ENCODE results near the gene FER. TPM values are rescaled to one million over a fixed set of nuclear protein-coding genes. Genes with fewer than 3 reads are reported as not detected.
"Not testable (repeated sequence)": the region's sequence is repeated elsewhere in the genome, so short reads cannot be mapped to it uniquely, and the experiment has no call there.

The FER gene
- 10 to 100 TPM; 10.5 to 22.3 (median 18.9) TPM for polyA plus RNA-seq (ENCODE audit: insufficient read depth in 1 of 5, insufficient read length in 5 of 5, low replicate concordance in 1 of 5)
- long read RNA-seq, donor 1, result 0 reads
- long read RNA-seq, donor 2, result 0 reads
- long read RNA-seq, donor 3, partial matches to known transcripts, result 0 of 1 reads
- long read RNA-seq, donor 3, other reads (novel, unspliced or antisense), result 0 of 1 reads
- long read RNA-seq, donor 4, result 0 reads
- long read RNA-seq, donor 5, result 0 reads
- long read RNA-seq, donor 6, result 0 reads
- long read RNA-seq, donor 7, partial matches to known transcripts, result 0 of 1 reads
- long read RNA-seq, donor 7, other reads (novel, unspliced or antisense), result 0 of 1 reads
- long read RNA-seq, donor 8, result 0 reads

DNA sequence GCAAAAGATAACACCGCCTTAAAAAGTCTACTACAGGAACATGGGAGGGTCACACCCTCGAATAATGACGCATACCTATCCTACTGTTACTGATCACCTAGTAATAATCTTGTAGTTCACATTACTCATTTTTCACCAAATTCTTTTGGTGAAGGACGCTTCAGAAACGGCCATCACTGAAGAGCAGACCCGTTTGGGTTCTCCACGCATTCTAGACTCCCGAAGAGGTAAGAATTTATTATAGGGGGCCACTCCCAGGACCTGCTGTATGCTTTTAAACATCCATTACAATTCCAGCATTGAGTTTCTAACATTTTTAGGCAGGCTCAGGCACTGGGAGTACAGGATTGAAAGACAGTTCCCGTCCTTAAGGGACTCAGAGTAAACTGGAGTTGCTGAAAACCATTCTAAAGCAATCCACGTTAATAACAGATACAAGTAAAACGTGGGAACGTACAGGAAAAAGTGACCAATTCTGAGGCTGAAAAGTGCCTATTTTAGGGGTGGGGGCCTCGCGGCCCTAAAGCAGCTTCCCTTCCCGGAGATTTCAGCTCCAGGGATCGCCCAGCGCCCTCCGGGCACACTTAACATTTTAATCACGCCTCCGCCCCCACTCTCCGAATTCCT lies at the start of gene FER:
TSS of gene FER (plus strand) at position 124 of the 627 bp plus-strand sequence. CDS start 50,286 bp downstream, outside the sequence.
- peak in 1 of 2 donors; percentile 59 for DNase-seq

DNA sequence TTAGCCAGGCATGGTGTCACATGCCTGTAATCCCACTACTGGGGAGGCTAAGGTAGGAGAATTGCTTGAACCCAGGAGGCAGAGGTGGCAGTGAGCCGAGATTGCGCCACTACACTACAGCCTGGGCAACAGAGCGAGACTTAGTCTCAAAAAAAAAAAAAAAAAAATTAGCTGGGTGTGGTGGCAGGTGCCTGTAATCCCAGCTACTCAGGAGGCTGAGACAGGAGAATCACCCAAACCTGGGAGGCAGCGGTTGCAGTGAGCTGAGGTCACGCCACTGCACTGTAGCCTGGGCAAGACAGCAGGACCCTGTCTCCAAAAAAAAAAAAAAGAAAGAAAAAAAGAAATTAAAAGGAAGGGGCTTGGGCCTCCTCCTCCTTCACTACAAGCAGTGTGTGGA lies 47.3 kb upstream of the FER start:
- DNase-seq, result not testable (repeated sequence)

DNA sequence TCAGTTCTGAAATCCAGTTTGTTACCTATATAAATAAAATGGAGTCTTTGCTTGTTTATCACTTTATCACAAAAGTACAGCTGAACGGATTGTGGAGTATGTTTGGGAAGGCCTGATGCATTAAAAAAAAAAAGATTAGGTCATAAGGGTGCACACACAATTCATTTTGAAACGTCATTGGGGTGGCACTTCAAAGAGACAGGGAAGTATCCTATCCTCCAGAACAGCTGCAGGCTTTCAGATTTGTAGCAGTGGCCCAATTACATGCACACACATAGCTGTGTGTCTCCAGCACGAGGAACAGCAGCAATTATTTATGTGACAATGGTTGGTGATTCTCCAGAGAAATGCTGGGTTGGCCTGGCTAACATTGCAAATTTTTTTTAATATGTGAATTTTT lies 46.8 kb upstream of the FER start:
- no peak for DNase-seq

DNA sequence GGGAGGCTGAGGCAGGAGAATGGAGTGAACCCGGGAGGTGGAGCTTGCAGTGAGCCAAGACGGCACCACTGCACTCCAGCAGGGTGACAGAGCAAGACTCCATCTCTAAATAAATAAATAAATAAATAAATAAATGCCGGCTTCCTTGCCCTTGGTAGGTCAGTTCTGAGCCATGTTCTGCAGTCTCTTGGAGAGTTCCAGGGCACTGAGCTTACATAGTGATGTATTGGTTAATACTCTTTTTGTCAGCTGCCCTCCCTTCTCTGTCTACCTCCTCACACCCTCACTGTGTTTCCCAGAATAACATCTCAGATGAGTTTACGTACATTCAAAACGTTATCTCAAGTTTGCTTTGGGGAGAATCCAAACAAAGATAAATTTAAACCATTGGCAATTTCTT lies 45.2 kb upstream of the FER start:
- no peak for DNase-seq

- DNase-seq, result no peak
Observed at GRCh38 chr5:108703313-108703712, 44.4 kb upstream of the FER start.

- no peak for DNase-seq
Observed at GRCh38 chr5:108707141-108707540, 40.6 kb upstream of the FER start.

DNA sequence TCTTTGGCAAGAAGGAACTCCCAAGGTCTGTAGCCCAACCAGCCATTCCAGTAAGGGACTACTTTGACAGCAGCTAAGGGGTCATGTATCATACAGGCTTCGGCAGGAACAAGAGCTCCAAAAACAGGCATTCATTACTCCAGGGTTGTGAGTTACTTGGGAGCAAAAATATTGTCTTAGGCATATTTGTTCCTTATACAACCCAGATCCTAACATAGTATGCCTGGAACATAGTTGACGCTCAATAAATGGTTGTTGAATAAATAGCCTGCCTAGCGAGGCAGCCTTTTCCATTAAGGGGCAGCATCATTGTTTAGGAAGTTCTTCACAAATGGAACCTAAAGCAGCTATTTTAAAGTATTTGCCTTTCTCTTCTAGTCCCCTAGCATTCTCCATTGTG lies 35.8 kb upstream of the FER start:
- DNase-seq, result no peak

GRCh38 chr5:108715408-108715807 lies 32.3 kb upstream of the FER start:
- DNase-seq, result no peak

GRCh38 chr5:108720391-108720790 lies 27.3 kb upstream of the FER start:
- DNase-seq, result no peak

GRCh38 chr5:108726446-108727235 lies 21.1 kb upstream of the FER start:
- DNase-seq, result no peak

DNA sequence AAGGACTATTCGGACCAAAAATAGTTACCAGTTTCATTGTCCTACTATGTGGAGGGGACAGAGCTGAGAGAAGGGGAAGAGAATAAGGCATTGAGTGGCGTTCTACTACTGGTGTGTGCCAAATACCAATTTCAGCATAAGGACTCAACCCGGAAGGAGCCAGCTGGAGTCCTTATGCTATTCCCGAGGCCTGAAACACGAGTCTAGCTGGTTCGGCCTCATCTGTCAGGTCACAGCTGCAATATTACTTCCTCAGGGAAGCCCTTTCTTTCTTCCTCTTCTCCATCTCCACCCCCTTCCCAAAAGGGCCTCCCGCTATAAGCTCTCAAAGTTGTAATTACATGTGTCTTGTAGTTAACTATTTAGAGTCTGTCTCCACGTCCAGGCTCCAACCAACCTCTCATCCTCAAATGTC lies 20.5 kb upstream of the FER start:
- peak; percentile 78 for DNase-seq

GRCh38 chr5:108727651-108728565 lies 19.8 kb upstream of the FER start:
- DNase-seq, result peak; percentile 93

DNA sequence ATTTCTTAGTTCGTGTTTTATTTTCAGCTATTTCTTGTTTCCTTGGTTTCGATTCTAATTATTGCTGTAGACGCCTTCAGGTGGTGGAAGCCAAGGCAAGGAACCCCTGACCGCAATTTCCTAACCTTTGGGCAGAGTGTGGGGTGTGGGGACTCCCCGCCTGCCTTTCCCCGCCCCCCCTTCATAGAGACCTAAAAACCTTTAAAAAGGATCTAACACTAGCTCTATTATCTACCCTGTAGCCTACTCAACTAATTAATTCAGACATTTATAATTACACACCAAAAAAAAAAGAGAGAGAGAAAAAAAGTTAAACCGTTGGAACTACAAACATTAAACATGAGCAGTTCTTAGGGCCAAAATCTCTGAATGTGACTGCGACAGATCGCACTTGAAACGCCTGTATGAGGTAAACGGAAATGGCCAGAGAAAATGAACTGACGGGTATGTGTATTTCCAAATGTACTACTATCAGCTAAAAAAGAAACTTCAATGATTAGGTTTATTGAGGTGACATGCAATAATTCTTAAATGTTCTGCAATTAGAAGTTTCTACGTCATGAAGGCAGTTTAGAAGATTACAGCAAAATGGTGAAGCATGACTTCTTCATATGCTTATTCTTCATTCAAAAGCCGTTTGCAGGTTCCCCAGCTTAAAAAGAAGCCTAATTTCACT lies 19.0 kb upstream of the FER start:
- DNase-seq, result peak; percentile 45 to 54

- peak; percentile 35 to 51 for DNase-seq
Observed at GRCh38 chr5:108729242-108729615, 18.5 kb upstream of the FER start.

GRCh38 chr5:108730617-108731340 lies 16.9 kb upstream of the FER start:
- no peak for DNase-seq

GRCh38 chr5:108735790-108736189 lies 11.9 kb upstream of the FER start:
- DNase-seq, result no peak

- no peak for DNase-seq
Observed at GRCh38 chr5:108736855-108737254, 10.8 kb upstream of the FER start.

DNA sequence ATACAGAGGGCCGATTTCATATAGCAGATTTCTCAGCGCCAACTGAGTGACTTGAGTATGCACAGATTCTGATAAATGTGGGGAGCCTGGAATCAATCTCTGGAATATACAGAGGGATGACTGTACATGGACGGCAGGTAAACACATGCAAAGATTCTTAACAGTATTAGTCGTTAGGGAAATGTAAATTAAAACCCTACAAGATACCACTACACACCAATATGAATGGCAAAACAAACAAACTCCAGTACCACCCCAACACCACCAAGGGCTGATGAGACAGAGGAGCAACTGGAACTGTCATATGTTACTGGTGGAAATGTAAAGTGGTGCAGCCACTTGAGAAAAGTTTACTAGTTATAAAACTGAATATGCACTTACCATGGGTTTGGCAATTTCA lies 8.3 kb upstream of the FER start:
- no peak for DNase-seq

- no peak for DNase-seq
Observed at GRCh38 chr5:108739906-108740305, 7.8 kb upstream of the FER start.

DNA sequence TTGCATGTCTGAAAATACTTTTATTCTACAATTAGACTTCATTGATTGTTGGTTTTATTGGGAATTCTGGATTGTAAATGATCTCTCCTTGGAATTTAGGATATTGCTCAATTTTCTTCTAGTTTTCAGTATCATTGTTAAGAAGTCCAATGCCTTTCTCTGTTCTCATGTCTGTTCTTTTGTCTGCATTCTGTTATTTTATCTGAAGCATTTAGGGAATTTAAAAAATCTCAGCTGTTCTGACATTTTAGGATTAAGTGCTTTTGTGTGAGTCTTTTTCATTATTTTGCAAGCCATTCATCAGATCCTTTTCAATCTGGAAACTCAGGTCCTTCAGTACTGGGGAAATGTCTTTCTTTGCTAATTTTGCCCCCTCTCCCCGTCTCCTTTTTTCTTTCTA lies 4.4 kb upstream of the FER start:
- DNase-seq, result no peak
